IPS-15b (cell line): ENCODE data around the gene PIK3R2.

ENCODE experiments used
- H3K27me3 ChIP-seq: one replicate; pipeline ENCODE4 v1.6.1; 2013; ENCODE audit warnings: low read length; ENCODE audit not compliant: control insufficient read depth, insufficient read depth
- H3K36me3 ChIP-seq: one replicate; pipeline ENCODE4 v1.6.1; 2013; ENCODE audit warnings: low read length; ENCODE audit not compliant: control insufficient read depth, insufficient read depth
- H3K4me1 ChIP-seq: one replicate; pipeline ENCODE4 v1.6.1; 2013; ENCODE audit warnings: mild to moderate bottlenecking, low read length; ENCODE audit not compliant: control insufficient read depth, insufficient read depth
- H3K4me3 ChIP-seq: one replicate; pipeline ENCODE4 v1.5.1; 2013; ENCODE audit warnings: low read depth, low read length
- H3K9ac ChIP-seq: one replicate; pipeline ENCODE4 v1.6.1; 2013; ENCODE audit warnings: low read depth, mild to moderate bottlenecking, low read length
- H3K9me3 ChIP-seq: one replicate; pipeline ENCODE4 v1.6.1; 2013; ENCODE audit warnings: mild to moderate bottlenecking, low read length; ENCODE audit not compliant: control insufficient read depth, insufficient read depth

The PIK3R2 gene

GRCh38 chr19:18117364-18117691 lies 35.6 kb upstream of the PIK3R2 start:
- peak overlapping the region; percentile 49 for H3K4me3 ChIP-seq
- H3K4me1 ChIP-seq = peaks cover 2% of the 10 kb centered on the region
- peak overlapping the region; percentile 60 for H3K9ac ChIP-seq

GRCh38 chr19:18117692-18118378 lies 35.1 kb upstream of the PIK3R2 start:
- Histone ChIP-seq H3K27me3 (peaks cover 4% of the 10 kb centered on the region), H3K9me3 (no peaks in the 10 kb centered on the region), H3K36me3 (no peaks in the 10 kb centered on the region), H3K9ac (peak overlapping the region; percentile 74), H3K4me3 (peak overlapping the region; percentile 69), H3K4me1 (peaks cover 2% of the 10 kb centered on the region)

More at GRCh38 chr19:18117364-18117691, 35.6 kb upstream of the PIK3R2 start:
- H3K36me3 ChIP-seq = no peaks in the 10 kb centered on the region
- no peaks in the 10 kb centered on the region for H3K9me3 ChIP-seq
- peaks cover 4% of the 10 kb centered on the region for H3K27me3 ChIP-seq

- peaks cover 2% of the 10 kb centered on the region for H3K4me1 ChIP-seq
Measured at GRCh38 chr19:18118420-18119012, 34.4 kb upstream of the PIK3R2 start.

DNA sequence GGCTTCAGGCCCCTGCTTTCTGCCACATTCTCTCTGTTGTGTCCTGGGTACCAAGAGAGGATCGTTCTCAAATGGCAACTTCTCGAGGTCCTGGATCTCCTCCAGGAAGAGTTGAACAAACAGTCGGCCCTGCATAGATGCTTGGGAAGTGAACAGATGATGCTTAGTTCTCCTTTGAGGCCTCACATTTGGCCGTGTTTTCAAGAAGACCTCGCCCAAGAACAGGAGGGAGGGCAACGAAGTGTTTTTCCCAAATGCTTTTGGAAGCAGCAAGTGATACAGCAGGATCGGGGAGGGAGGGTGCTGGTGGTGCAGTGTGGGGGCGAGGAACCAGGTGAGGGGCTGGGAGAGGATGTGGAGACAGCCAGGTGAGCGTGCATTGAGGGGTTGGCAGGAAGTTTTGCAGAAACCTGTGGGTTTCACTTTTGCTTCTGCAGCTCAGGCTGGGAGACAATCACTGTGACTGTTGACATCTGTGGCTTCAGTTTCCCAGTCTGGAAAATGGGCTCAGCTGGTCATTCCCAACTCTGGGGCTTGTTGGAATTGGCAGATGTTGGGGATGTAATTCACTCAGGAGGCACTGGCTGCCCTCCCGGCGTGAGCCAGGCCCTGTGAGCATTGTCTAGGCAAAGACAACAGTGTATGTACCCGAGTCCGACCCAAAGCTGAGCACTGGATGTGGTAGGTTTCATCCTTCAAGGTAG lies 33.8 kb upstream of the PIK3R2 start:
- peaks cover 8% of the 10 kb centered on the region for H3K36me3 ChIP-seq
- no peak overlapping the region for H3K9ac ChIP-seq
- H3K27me3 ChIP-seq = peaks cover 4% of the 10 kb centered on the region
- H3K4me1 ChIP-seq = peaks cover 2% of the 10 kb centered on the region
- no peak overlapping the region for H3K4me3 ChIP-seq
- no peaks in the 10 kb centered on the region for H3K9me3 ChIP-seq

More at GRCh38 chr19:18118420-18119012, 34.4 kb upstream of the PIK3R2 start:
- Histone ChIP-seq H3K9ac (peak overlapping the region; percentile 74), H3K27me3 (peaks cover 4% of the 10 kb centered on the region), H3K9me3 (no peaks in the 10 kb centered on the region), H3K36me3 (peaks cover 4% of the 10 kb centered on the region), H3K4me3 (peak overlapping the region; percentile 69)

DNA sequence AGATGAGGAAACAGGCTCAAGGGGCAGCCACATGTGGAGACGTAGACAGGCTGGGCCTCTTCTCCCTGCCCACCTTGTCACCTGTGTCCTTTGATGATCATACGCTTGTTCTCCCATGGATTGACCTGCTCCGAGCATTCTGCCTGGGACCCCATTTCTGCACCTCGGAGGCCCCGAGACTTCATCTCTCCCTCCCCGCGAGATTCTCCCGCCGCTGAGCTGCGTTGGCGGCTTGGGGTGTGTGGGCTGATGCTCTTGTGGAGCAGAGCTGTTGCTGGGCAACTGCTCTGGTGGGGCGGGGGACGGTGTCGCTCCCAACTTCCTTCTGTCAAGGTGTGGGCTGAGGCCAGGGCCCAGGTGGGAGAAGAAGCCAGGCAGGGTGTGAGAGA lies 33.3 kb upstream of the PIK3R2 start:
- Histone ChIP-seq H3K36me3 (peaks cover 14% of the 10 kb centered on the region), H3K4me1 (peaks cover 2% of the 10 kb centered on the region), H3K4me3 (no peak overlapping the region), H3K27me3 (peaks cover 4% of the 10 kb centered on the region), H3K9ac (no peak overlapping the region), H3K9me3 (no peaks in the 10 kb centered on the region)

DNA sequence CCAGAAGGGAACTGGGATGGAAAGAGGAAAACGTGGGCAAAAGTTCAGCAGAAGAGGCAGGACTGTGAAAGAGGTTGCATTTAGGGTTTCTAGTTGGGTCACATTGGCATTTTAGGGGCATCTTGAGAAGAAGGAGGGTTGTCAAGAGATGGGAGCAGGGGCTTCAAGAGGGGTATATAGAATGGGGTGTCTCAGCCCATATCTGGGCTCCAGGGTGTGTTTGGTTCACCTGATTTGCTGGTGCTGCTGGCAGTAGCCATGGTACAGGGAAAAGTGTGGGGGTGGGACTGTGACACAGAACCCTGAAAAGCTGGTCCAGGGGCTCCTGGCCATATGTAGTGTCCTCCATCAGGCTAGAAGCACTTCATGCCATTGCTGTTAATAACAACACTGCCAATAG lies 32.8 kb upstream of the PIK3R2 start:
- Histone ChIP-seq H3K4me1 (peaks cover 2% of the 10 kb centered on the region), H3K36me3 (peaks cover 14% of the 10 kb centered on the region), H3K9me3 (no peaks in the 10 kb centered on the region), H3K27me3 (peaks cover 4% of the 10 kb centered on the region), H3K4me3 (no peak overlapping the region), H3K9ac (no peak overlapping the region)

- H3K27me3 ChIP-seq = peaks cover 4% of the 10 kb centered on the region
- no peak overlapping the region for H3K4me3 ChIP-seq
- peaks cover 2% of the 10 kb centered on the region for H3K4me1 ChIP-seq
- no peak overlapping the region for H3K9ac ChIP-seq
- no peaks in the 10 kb centered on the region for H3K9me3 ChIP-seq
- peaks cover 18% of the 10 kb centered on the region for H3K36me3 ChIP-seq
Measured at GRCh38 chr19:18121166-18121565, 31.8 kb upstream of the PIK3R2 start.

DNA sequence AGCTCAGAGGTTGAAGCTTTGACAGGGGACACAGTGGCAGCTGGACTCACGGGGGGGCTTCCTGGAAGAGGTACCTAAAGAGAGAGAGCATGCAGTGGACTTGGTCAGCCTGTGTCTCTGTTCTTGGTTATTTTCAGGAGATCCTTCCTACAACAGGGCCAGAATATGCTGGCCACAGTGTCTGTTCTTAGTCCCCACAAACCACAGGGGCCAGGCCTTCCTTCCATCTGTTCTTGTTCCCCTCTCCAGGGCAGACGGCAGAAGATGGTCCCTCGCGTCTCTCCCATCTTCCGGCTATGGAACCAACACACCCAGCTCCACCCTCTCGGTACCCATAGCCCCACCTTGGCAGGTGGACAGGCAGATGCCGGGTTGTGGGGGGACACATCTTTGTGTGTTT lies 30.5 kb upstream of the PIK3R2 start:
- Histone ChIP-seq H3K9ac (no peak overlapping the region), H3K4me1 (no peaks in the 10 kb centered on the region), H3K27me3 (peaks cover 4% of the 10 kb centered on the region), H3K36me3 (peaks cover 20% of the 10 kb centered on the region), H3K4me3 (no peak overlapping the region), H3K9me3 (no peaks in the 10 kb centered on the region)

DNA sequence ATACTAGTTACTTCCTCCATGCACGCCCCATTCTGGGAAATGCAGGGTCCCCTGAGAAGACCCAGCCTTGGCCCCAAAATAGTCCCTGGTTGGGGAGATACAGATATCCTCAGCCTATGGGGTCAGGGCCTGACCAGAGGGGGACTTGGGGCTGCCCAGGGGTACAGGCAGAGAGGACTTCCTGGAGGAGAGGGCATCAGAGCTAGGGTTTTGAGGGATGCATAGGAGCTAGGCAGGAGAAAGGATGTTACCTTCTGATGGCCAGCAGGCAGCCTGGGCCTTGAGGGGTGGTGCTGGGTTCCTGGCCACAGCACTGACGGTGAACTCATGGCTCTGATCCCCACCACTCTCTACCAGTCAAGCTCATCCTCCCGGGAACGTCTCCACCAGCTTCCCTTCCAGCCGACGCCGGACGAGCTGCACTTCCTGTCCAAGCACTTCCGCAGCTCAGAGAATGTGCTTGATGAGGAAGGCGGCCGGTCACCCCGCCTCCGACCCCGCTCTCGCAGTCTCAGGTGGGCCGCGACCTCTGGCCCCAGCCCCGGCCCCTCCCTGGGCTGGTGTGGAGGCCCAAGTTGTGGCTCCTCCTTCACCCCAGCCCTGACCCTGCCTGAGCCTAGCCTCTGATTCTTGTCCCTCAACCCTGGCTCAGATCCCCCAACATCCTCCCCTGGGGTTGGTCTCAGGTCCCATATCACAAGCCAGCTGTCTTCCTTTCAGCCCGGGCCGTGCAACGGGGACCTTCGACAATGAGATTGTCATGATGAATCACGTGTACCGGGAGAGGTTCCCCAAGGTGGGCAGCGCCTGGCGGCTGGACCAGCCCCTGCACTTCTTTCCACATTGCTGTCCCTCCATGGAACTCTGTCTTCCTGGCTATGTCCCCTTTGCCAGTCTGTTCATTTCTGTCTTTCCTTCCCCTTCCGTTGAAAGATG lies 29.8 kb upstream of the PIK3R2 start:
- no peaks in the 10 kb centered on the region for H3K4me1 ChIP-seq
- H3K4me3 ChIP-seq = no peak overlapping the region
- H3K9me3 ChIP-seq = no peaks in the 10 kb centered on the region
- peaks cover 23% of the 10 kb centered on the region for H3K36me3 ChIP-seq
- H3K9ac ChIP-seq = no peak overlapping the region
- H3K27me3 ChIP-seq = peaks cover 4% of the 10 kb centered on the region

DNA sequence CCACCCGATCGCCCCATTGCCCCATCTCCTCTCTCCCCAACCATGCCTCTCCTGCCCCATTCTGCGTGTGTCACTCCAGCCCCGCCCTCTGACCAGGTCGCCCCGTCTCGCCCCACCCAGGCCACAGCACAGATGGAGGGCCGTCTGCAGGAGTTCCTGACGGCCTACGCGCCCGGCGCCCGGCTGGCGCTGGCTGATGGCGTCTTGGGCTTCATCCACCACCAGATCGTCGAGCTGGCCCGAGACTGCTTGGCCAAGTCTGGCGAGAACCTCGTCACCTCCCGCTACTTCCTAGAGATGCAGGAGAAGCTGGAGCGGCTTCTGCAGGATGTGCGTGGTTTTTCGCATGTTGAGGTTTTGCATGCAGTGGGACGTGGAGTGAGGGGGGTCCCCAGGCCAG lies 29.1 kb upstream of the PIK3R2 start:
- H3K9ac ChIP-seq = no peak overlapping the region
- peaks cover 29% of the 10 kb centered on the region for H3K36me3 ChIP-seq
- H3K27me3 ChIP-seq = no peaks in the 10 kb centered on the region
- no peak overlapping the region for H3K4me3 ChIP-seq
- no peaks in the 10 kb centered on the region for H3K4me1 ChIP-seq
- no peaks in the 10 kb centered on the region for H3K9me3 ChIP-seq

- Histone ChIP-seq H3K36me3 (peaks cover 43% of the 10 kb centered on the region), H3K9ac (no peak overlapping the region), H3K4me3 (no peak overlapping the region), H3K27me3 (no peaks in the 10 kb centered on the region), H3K4me1 (no peaks in the 10 kb centered on the region), H3K9me3 (no peaks in the 10 kb centered on the region)
Measured at GRCh38 chr19:18126097-18126496, 26.9 kb upstream of the PIK3R2 start.
